Activated naive CD4-positive, alpha-beta T cell treated with anti-CD3 and anti-CD28 coated beads, Interleukin-2, amount 50 U/mL, for 72 hours (primary cell): Measurements from ENCODE around the gene RAB19. TPM values are rescaled to one million over a fixed set of nuclear protein-coding genes. Genes with fewer than 3 reads are reported as not detected.

Experiments used
- ATAC-seq, 2 donors: fragments of 150-1000 bp; cut with Tn5 transposase; 2 replicates each; pipeline ENCODE4 v1.10.0; 2021; ENCODE audit warnings: mild to moderate bottlenecking in 2 of 2, moderate library complexity in 2 of 2
- DNase-seq, 2 donors: peaks; one replicate each; pipeline ENCODE4 v3.0.0; 2021 to 2022; ENCODE audit warnings: low spot score in 2 of 2
- H3K27ac Mint-ChIP-seq, 2 donors: one replicate each; pipeline ENCODE4 v1.8.0; 2022; ENCODE audit warnings: mild to moderate bottlenecking in 2 of 2, mixed read lengths in 2 of 2
- H3K36me3 Mint-ChIP-seq, 2 donors: one replicate each; pipeline ENCODE4 v1.8.0; 2022; ENCODE audit warnings: mixed read lengths in 2 of 2
- H3K9me3 Mint-ChIP-seq, 2 donors: one replicate each; pipeline ENCODE4 v1.8.0; 2022; ENCODE audit warnings: mixed read lengths in 2 of 2
- total RNA-seq, 2 donors: library from RNA; stranded (reverse); gene quantifications; one replicate each; pipeline ENCODE4 v1.2.3, GENCODE V29; 2022

The RAB19 gene
- 1 to 10 TPM; 5.0 to 9.1 TPM for total RNA-seq

DNA sequence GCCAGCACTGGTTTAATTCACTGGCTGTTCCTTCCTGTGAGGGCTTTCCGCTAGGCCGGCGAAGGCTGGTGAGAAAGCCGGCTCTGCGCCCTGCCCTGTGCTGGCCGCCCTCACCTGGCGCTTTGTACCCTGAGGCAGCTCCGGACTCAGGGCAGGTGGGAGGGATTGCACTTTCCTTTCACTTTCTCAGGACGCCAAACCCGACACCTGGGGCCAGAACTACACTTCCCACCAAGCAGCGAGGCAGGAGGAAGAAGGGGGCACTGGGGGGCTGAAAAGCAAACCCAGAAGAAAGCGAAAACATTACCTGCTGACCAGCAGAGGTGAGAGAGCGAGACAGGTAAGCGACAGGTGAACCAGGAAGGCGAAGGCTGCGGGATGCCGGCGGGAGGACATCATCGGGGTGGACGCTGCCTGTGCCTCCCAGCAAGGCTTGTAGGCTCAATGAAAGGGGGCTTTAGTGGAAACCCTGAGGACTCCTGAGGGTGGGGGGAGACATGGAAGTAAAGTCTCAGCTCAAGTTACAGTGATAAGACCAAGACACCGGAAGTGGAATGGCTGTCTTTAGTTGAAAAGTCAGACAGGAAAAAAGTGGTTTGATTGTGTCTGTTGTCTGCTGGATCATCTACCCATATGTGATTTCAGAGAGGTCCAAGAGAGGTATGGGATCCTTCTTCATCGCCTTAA lies at the start of gene RAB19:
TSS of gene RAB19 (plus strand) at position 181 of the 687 bp plus-strand sequence. CDS start 3,589 bp downstream, outside the sequence.
- Mint-ChIP-seq H3K27ac (peak within 1 kb of the TSS; percentile 98), H3K36me3 (peaks cover 15 to 20% of the 10 kb centered on the region in 2 donors), H3K9me3 (no peaks in the 10 kb centered on the region)
- DNase-seq (peak in 1 of 2 donors; percentile 40), ATAC-seq (peak; percentile 60 to 77)

- Mint-ChIP-seq H3K9me3 (no peaks in the 10 kb centered on the region), H3K36me3 (peaks cover 6 to 50% of the 10 kb centered on the region in 2 donors), H3K27ac (peak overlapping the region; percentile 90 to 98)
- no peak for DNase-seq
- no peak for ATAC-seq
Observed at GRCh38 chr7:140358024-140358411, 45.8 kb upstream of the RAB19 start.

GRCh38 chr7:140358412-140359051 lies 45.3 kb upstream of the RAB19 start:
- ATAC-seq (peak; percentile 60 to 83), DNase-seq (no peak)
- Mint-ChIP-seq H3K36me3 (peaks cover 6 to 45% of the 10 kb centered on the region in 2 donors), H3K27ac (peak overlapping the region; percentile 90 to 98), H3K9me3 (no peaks in the 10 kb centered on the region)

- ATAC-seq (peak in 1 of 2 donors; percentile 11), DNase-seq (no peak)
- H3K27ac Mint-ChIP-seq: peak overlapping the region in 1 of 2 donors; percentile 63
- H3K9me3 Mint-ChIP-seq: no peaks in the 10 kb centered on the region
- peaks cover under 1 to 45% of the 10 kb centered on the region in 2 donors for H3K36me3 Mint-ChIP-seq
Observed at GRCh38 chr7:140360697-140361229, 43.1 kb upstream of the RAB19 start.

- Mint-ChIP-seq H3K36me3 (peaks cover 9 to 19% of the 10 kb centered on the region in 2 donors), H3K27ac (peak overlapping the region in 1 of 2 donors; percentile 50), H3K9me3 (no peaks in the 10 kb centered on the region)
- no peak for ATAC-seq
- DNase-seq: no peak
Observed at GRCh38 chr7:140364819-140365218, 39.0 kb upstream of the RAB19 start.

GRCh38 chr7:140367528-140367927 lies 36.3 kb upstream of the RAB19 start:
- DNase-seq: no peak
- no peaks in the 10 kb centered on the region for H3K9me3 Mint-ChIP-seq
- no peak for ATAC-seq
- peaks cover 9% of the 10 kb centered on the region in 2 donors for H3K36me3 Mint-ChIP-seq
- no peak overlapping the region for H3K27ac Mint-ChIP-seq

GRCh38 chr7:140369294-140369693 lies 34.6 kb upstream of the RAB19 start:
- Mint-ChIP-seq H3K9me3 (no peaks in the 10 kb centered on the region), H3K36me3 (peaks cover 3 to 9% of the 10 kb centered on the region in 2 donors), H3K27ac (peak overlapping the region in 1 of 2 donors; percentile 13)
- ATAC-seq (no peak), DNase-seq (no peak)

GRCh38 chr7:140375323-140375722 lies 28.5 kb upstream of the RAB19 start:
- no peak for DNase-seq
- Mint-ChIP-seq H3K9me3 (no peaks in the 10 kb centered on the region), H3K27ac (peak overlapping the region; percentile 91 to 98), H3K36me3 (peaks cover 0 to 14% of the 10 kb centered on the region in 2 donors)
- ATAC-seq: no peak

GRCh38 chr7:140375892-140376730 lies 27.7 kb upstream of the RAB19 start:
- Mint-ChIP-seq H3K27ac (peak overlapping the region; percentile 91 to 98), H3K9me3 (no peaks in the 10 kb centered on the region), H3K36me3 (peaks cover 0 to 15% of the 10 kb centered on the region in 2 donors)
- DNase-seq: peak in 1 of 2 donors; percentile 40
- peak; percentile 90 to 97 for ATAC-seq

DNA sequence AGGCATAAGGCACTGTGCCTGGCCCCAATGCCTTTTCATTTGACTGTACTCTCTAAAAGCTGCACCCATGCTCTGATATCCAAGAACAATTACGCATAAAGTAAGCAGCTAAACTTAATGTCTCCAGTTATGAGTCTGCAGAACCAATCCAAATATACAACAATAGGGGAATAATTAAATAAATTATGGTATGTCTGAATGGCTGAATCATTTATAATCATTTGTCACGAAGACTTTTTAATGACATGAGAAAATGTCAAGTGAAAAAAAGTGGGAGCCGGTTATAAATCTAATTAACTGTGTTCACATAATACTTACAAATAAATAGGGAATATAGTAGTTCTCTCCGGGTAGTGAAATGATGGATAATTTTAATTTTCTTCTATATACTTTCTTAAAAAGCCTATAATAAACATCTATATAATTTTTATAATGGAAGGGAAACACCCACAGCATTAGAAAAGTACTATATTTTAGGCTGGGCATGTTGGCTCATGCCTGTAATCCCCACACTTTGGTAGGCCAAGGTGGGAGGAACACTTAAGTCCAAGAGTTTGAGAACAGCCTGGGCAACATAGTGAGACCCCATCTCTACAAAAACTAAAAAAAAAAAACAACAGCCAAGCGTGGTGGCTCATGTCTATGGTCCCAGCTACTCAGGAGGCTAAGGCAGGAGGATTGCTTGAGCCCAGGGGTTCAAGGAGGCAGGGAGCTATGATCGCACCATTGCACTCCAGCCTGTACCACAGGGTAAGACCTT lies 19.7 kb upstream of the RAB19 start:
- DNase-seq: no peak
- no peak for ATAC-seq
- Mint-ChIP-seq H3K9me3 (no peaks in the 10 kb centered on the region), H3K36me3 (peaks cover 6 to 16% of the 10 kb centered on the region in 2 donors), H3K27ac (peak overlapping the region in 1 of 2 donors; percentile 89)

GRCh38 chr7:140384894-140385545 lies 18.8 kb upstream of the RAB19 start:
- Mint-ChIP-seq H3K36me3 (peaks cover 6 to 10% of the 10 kb centered on the region in 2 donors), H3K27ac (peak overlapping the region in 1 of 2 donors; percentile 9), H3K9me3 (no peaks in the 10 kb centered on the region)
- ATAC-seq (peak in 1 of 2 donors; percentile 33), DNase-seq (no peak)

DNA sequence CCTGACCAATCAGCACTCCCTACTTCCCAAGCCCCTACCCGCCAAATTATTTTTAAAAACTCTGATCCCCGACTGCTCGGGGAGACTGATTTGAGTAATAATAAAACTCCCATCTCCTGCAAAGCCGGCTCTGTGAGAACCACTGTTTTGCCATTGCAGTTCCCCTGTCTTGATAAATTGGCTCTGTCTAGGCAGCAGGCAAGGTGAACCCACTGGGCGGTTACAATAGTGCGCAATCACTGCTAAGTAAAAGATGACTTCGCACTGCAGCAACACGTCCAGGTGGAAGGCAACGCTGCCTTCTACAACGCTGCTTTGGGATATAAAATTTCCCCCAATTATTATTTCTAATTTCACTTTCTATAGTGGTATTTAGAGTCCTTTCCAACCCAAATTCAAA lies 14.4 kb upstream of the RAB19 start:
- Mint-ChIP-seq H3K27ac (no peak overlapping the region), H3K36me3 (no peaks in the 10 kb centered on the region), H3K9me3 (no peaks in the 10 kb centered on the region)
- no peak for ATAC-seq
- no peak for DNase-seq

GRCh38 chr7:140390034-140390433 lies 13.8 kb upstream of the RAB19 start:
- DNase-seq: no peak

DNA sequence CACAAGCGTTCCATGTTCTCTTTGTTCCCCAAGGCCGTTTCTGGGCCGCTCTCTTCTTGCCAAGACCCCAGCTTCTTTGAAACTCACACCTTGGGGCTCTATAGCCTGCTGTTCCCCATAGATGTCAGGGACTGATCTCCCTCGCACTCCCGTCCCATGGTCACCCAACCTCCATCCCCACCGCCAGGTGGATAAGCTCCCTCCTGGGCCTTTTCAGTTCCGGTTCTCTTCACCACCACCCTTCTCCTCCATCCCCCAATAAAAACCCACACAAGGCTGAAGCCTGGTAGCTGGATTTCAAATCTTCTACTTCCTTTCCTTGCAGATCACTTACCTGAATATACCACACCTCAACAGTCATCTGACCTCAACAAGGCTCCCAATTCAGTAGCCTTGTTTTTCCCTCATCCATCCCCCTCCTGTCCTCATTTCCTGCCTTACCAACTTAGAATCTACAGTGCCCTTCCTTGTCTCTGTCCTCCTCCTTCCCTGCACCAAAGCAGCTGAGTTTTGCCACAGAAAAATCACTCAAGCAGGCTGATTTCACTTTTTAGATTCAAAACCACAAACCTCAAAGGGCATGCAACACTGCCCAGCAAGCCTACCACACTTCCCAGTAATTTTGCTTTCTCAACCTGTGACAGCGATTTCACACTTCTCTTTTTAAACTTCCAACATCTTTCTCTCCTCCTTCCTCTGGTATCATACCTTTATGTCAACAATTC lies 13.2 kb upstream of the RAB19 start:
- DNase-seq: no peak
- ATAC-seq: peak; percentile 41 to 77
- Mint-ChIP-seq H3K9me3 (no peaks in the 10 kb centered on the region), H3K27ac (no peak overlapping the region), H3K36me3 (no peaks in the 10 kb centered on the region)

More at GRCh38 chr7:140390034-140390433, 13.8 kb upstream of the RAB19 start:
- Mint-ChIP-seq H3K9me3 (no peaks in the 10 kb centered on the region), H3K36me3 (no peaks in the 10 kb centered on the region), H3K27ac (no peak overlapping the region)
- peak; percentile 19 to 58 for ATAC-seq

DNA sequence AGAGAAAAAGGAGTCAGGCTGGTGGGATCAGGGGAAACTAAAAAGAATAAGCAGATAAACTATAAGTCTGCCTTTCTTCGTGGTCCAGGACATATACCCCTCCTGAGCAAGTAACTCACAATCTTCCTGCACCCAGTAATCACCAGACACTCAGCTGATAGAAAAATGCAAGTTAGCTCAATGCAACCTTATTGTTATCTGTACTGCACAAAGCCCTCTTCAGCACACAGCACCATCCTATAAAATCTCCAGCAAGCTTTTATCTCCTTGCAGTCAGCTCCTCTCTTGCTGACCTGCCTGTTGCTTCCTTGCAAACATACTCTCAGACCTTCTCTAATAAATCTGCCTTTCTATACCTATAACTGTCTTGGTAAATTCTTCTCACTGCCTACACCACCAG lies 12.2 kb upstream of the RAB19 start:
- no peak for ATAC-seq
- Mint-ChIP-seq H3K36me3 (peaks cover 0 to 7% of the 10 kb centered on the region in 2 donors), H3K9me3 (no peaks in the 10 kb centered on the region), H3K27ac (no peak overlapping the region)
- no peak for DNase-seq
